ENCODE results near the gene CERS4. TPM values are rescaled to one million over a fixed set of nuclear protein-coding genes. Genes with fewer than 3 reads are reported as not detected.

CERS4 gene
- total and polyA plus RNA-seq, 2 of the 8 experiments (the other 6 are each of a cell fraction or from before 2014, with no cell fraction given) = 88.2 to 179 TPM

- ChIA-PET POLR2A (ENCODE audit: partially characterized antibody) (interaction anchor here (3.0 to 4.3 kb wide), 2 partner anchors 12 to 27 kb away, joined by 15 to 28 read pairs; partner anchors contain the start of gene CERS4), CTCF (ENCODE audit: partially characterized antibody) (interaction anchor here (0.9 to 2.2 kb wide), 2 partner anchors 10 to 13 kb away, joined by 3 to 9 read pairs; no protein-coding TSS in a partner anchor)
- H4K5ac ChIP-seq (ENCODE audit: insufficient read length, low read depth, low read length) = no peak overlapping the region
- no peak overlapping the region for H3K4me2 ChIP-seq (ENCODE audit: insufficient read depth in 1 of 2, low read depth in 2 of 2, low read length in 2 of 2)
- no peak overlapping the region for H2BK20ac ChIP-seq (ENCODE audit: low read length)
- FAIRE-seq = no peak
- no peak overlapping the region for H2AFZ ChIP-seq (ENCODE audit: low read length)
- no peaks in the 10 kb centered on the region for H3K27me3 ChIP-seq (replicated peaks in 1 of 4; ENCODE audit: control insufficient read depth in 3 of 4, extremely low read depth in 1 of 4, insufficient read depth in 3 of 4, low read length in 3 of 4)
- H3K4me1 ChIP-seq (replicated peaks in 1 of 4; ENCODE audit: control insufficient read depth in 3 of 4, insufficient read depth in 4 of 4, low read length in 3 of 4) = peaks cover 0 to 17% (median 6%) of the 10 kb centered on the region in 4 experiments; a peak in 4 of 7 replicates
- no peak overlapping the region for H4K91ac ChIP-seq (replicated peaks; ENCODE audit: insufficient read length, low read length)
- H4K20me1 ChIP-seq (replicated peaks in 1 of 2; ENCODE audit: control insufficient read depth in 1 of 2, insufficient read depth in 2 of 2, low read length in 2 of 2) = no peaks in the 10 kb centered on the region
- no peak overlapping the region for H4K8ac ChIP-seq (ENCODE audit: extremely low read depth, insufficient read depth, low read length)
- no peak overlapping the region for H3K27ac ChIP-seq (ENCODE audit: low read depth, low read length)
- no peak overlapping the region for H3K14ac ChIP-seq (ENCODE audit: insufficient read length)
- no peak overlapping the region for H3K9ac ChIP-seq (replicated peaks in 1 of 4; ENCODE audit: extremely low read depth in 1 of 4, low read depth in 3 of 4, low read length in 3 of 4)
- no peak overlapping the region for H2AK5ac ChIP-seq (ENCODE audit: low read depth, low read length)
- no peak overlapping the region; the same call in 1 of the 2 replicates for H3K18ac ChIP-seq (ENCODE audit: extremely low read depth, low read length)
- H2BK12ac ChIP-seq (ENCODE audit: low read depth, low read length) = no peak overlapping the region
- no peak overlapping the region for H3K56ac ChIP-seq (replicated peaks; ENCODE audit: insufficient read length, low read depth, low read length)
- H2BK15ac ChIP-seq (ENCODE audit: low read length) = no peak overlapping the region
- no peak overlapping the region for H3K4me3 ChIP-seq (ENCODE audit: extremely low read depth in 1 of 4, insufficient read depth in 2 of 4, low read depth in 3 of 4, low read length in 4 of 4)
- H3K36me3 ChIP-seq (ENCODE audit: control insufficient read depth in 2 of 4, insufficient read depth in 4 of 4, low read length in 3 of 4) = peaks cover 0 to 10% (median 4%) of the 10 kb centered on the region in 4 experiments; a peak in 2 of 8 replicates
- DNase-seq (ENCODE audit: low read depth in 1 of 2, low spot score in 2 of 2) = no peak
- peaks cover 5% of the 10 kb centered on the region; the same call in 1 of the 2 replicates for H3K79me1 ChIP-seq (ENCODE audit: low read depth, low read length)
- H2BK120ac ChIP-seq (replicated peaks; ENCODE audit: low read depth, low read length) = no peak overlapping the region
- H3K23ac ChIP-seq (ENCODE audit: insufficient read length) = no peak overlapping the region
- H2BK5ac ChIP-seq (ENCODE audit: low read depth, low read length) = no peak overlapping the region
- H3K23me2 ChIP-seq (ENCODE audit: low read depth, low read length) = no peaks in the 10 kb centered on the region; the same call in 1 of the 2 replicates
- WGBS, 2 experiments (ENCODE audit: extremely low coverage in 1 of 2, insufficient coverage in 1 of 2, insufficient read length in 1 of 2, insufficient replicate concordance in 2 of 2, low coverage in 1 of 2, low lambda C conversion rate in 2 of 2, missing lambda C conversion rate in 1 of 2) = 100% methylated on average over 1 of the region's 1 CpG; no CpG with 5 or more reads in 1 of the 2 experiments
- H3K4ac ChIP-seq (replicated peaks; ENCODE audit: insufficient read length, low read depth, low read length) = no peak overlapping the region
- no peaks in the 10 kb centered on the region; a peak in 1 of 4 replicates for H3K79me2 ChIP-seq (ENCODE audit: control insufficient read depth in 1 of 2, insufficient read depth in 2 of 2, low read length in 2 of 2)
- no peaks in the 10 kb centered on the region; a peak in 1 of 4 replicates for H3K9me3 ChIP-seq (ENCODE audit: insufficient read depth in 2 of 2, low read depth in 1 of 2, low read length in 1 of 2)
- TF ChIP-seq SUZ12 (IDR thresholded peaks at IDR 0.05; ENCODE audit: low read length) (no peak), POLR2AphosphoS5 (IDR thresholded peaks at IDR 0.05; ENCODE audit: low read depth, low read length) (no peak), BACH1 (IDR thresholded peaks at IDR 0.05; ENCODE audit: low read length) (no peak), EGR1 (IDR thresholded peaks at IDR 0.05; ENCODE audit: borderline replicate concordance, low read depth, low read length) (no peak), PHF8 (conservative IDR thresholded peaks at IDR 0.05; ENCODE audit: low read depth, low read length) (no peak), ATF2 (IDR thresholded peaks at IDR 0.05; ENCODE audit: low read length) (no peak), MAFK (IDR thresholded peaks at IDR 0.05; ENCODE audit: low read depth, low read length) (no peak), TEAD4 (IDR thresholded peaks at IDR 0.05; ENCODE audit: low read depth, low read length) (no peak), TAF7 (optimal IDR thresholded peaks at IDR 0.05; ENCODE audit: borderline replicate concordance, low read depth, low read length) (no peak), JUND (IDR thresholded peaks at IDR 0.05; ENCODE audit: low read length) (no peak), YY1 (IDR thresholded peaks at IDR 0.05; ENCODE audit: low read depth, low read length) (no peak), CHD2 (IDR thresholded peaks at IDR 0.05; ENCODE audit: low read length) (no peak), ASH2L (IDR thresholded peaks at IDR 0.05; ENCODE audit: low read length) (no peak), SIX5 (IDR thresholded peaks at IDR 0.05; ENCODE audit: low read depth, low read length) (no peak)
Measured at GRCh38 chr19:8238251-8238650, 29.1 kb downstream of the CERS4 start.
